Measurements from ENCODE around the gene SLC4A7. TPM values are rescaled to one million over a fixed set of nuclear protein-coding genes. Genes with fewer than 3 reads are reported as not detected.

The SLC4A7 gene
- total and polyA plus RNA-seq, 10 of the 15 experiments (the other 5 are each of a cell fraction or from before 2014, with no cell fraction given): 4.4 to 41.4 (median 18.3) TPM

DNA sequence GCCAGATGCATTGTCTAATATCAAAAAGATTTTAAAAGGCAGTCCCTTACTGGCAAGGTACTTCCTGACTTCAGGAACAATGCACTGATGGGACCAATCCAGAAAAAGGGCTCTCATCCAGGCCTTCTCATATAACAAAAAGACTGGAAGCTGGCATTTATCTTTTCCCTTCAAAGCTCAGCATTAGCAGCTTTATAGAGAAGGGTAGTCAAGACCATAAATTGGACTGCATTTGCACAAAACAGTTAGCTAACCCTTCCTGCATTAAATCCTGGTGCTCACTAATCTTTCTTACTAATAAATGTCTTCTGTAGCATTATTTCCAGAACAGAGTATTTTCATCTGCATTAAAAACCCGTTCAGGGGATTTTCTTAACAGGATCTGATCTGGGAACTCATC is 69.0 kb downstream of the SLC4A7 start:
- no peak for TF ChIP-seq STAT3 (IDR thresholded peaks at IDR 0.05; ENCODE audit: low read depth, low read length)
- TF ChIP-seq, protein P1, sequence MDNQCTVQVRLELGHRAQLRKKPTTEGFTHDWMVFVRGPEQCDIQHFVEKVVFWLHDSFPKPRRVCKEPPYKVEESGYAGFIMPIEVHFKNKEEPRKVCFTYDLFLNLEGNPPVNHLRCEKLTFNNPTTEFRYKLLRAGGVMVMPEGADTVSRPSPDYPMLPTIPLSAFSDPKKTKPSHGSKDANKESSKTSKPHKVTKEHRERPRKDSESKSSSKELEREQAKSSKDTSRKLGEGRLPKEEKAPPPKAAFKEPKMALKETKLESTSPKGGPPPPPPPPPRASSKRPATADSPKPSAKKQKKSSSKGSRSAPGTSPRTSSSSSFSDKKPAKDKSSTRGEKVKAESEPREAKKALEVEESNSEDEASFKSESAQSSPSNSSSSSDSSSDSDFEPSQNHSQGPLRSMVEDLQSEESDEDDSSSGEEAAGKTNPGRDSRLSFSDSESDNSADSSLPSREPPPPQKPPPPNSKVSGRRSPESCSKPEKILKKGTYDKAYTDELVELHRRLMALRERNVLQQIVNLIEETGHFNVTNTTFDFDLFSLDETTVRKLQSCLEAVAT (IDR thresholded peaks at IDR 0.05): no peak
- intact Hi-C loops (cut with micrococcal nuclease; ENCODE audit: unreplicated experiment): no loop called here
- RAD21 ChIA-PET (ENCODE audit: unreplicated experiment): no interaction called here
- CTCF ChIA-PET: interaction anchor here (1.2 to 1.6 kb wide), 2 partner anchors 11 to 13 kb away, joined by 3 to 5 read pairs; no protein-coding TSS in a partner anchor
- DNase-seq (ENCODE audit: low read depth, low spot score) (no peak), FAIRE-seq (no peak), ATAC-seq (no peak)
- WGBS (ENCODE audit: insufficient coverage, insufficient replicate concordance, low lambda C conversion rate, missing lambda C conversion rate): 100% methylated on average over 1 of the region's 1 CpG
- SMC1A ChIA-PET (ENCODE audit: uncharacterized antibody, unreplicated experiment): interaction anchor here (1.1 to 1.3 kb wide), 2 partner anchors 9 kb away, joined by 3 read pairs; no protein-coding TSS in a partner anchor
- Histone ChIP-seq H4K20me1 (ENCODE audit: control insufficient read depth, insufficient read depth) (no peaks in the 10 kb centered on the region), H3K9ac (ENCODE audit: control insufficient read depth, insufficient read depth, low read length) (no peak overlapping the region), H3K4me3 (no peak overlapping the region), H3K27me3 (replicated peaks in 1 of 2; ENCODE audit: control insufficient read depth in 2 of 2, insufficient read depth in 2 of 2, low read length in 1 of 2) (no peaks in the 10 kb centered on the region), H3K9me3 (replicated peaks; ENCODE audit: control insufficient read depth, insufficient read depth, low read length) (no peaks in the 10 kb centered on the region), H3K4me2 (ENCODE audit: control insufficient read depth, insufficient read depth) (no peak overlapping the region), H2AFZ (ENCODE audit: control insufficient read depth, low read depth, low read length) (no peak overlapping the region), H3K27ac (ENCODE audit: control insufficient read depth, insufficient read depth) (no peak overlapping the region), H3K36me3 (ENCODE audit: control insufficient read depth in 2 of 2, insufficient read depth in 2 of 2, low read length in 1 of 2) (peaks cover 0 to 2% of the 10 kb centered on the region in 2 experiments; a peak in 3 of 4 replicates), H3K4me1 (ENCODE audit: control insufficient read depth, insufficient read depth, low read length) (no peaks in the 10 kb centered on the region), H3K79me2 (ENCODE audit: control insufficient read depth, insufficient read depth, low read length) (no peaks in the 10 kb centered on the region)
- TSS peak; percentile 25 for BruUV-seq (replicated peaks)
- in situ Hi-C loops (cut with MboI): no loop called here
- POLR2A ChIA-PET: no interaction called here

DNA sequence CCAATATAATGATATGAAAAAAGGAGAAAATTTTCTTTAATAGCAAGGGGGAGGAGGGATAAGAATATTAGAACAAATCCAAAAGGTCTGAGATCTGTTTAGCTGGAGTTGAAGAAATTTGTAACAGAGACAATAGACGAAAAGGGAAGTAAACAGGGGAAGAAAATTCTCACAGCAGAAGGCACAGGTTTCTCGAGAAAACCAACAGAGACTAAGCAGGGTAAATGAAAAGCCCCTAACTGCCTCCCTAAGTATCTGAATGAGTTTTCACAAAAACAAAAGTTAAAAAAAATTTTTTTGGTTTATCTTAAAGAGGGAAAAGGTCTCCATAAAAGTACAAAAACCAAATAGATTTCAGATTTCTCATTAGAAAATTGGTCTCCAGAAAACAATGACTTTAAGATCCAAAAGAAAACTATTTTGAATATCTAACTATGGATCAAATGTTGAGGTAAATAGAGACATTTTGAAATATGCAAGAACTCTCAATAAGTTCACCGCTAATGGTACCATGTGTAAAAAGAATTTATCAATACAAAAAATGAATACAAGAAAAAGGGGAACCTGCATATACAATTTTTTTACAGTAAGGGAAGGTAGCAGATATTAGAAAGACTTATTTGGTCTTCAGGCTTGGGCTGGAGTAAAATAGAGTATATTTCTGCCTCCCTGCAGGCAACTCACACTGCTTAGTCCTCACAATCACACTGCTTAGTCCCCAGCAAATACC is 91.1 kb downstream of the SLC4A7 start:
- intact Hi-C loops (cut with micrococcal nuclease; ENCODE audit: unreplicated experiment) (no loop called here), in situ Hi-C loops (cut with MboI) (no loop called here)
- Histone ChIP-seq H3K9ac (ENCODE audit: control insufficient read depth, insufficient read depth, low read length) (no peak overlapping the region), H3K79me2 (ENCODE audit: control insufficient read depth, insufficient read depth, low read length) (no peaks in the 10 kb centered on the region), H3K4me1 (ENCODE audit: control insufficient read depth, insufficient read depth, low read length) (no peaks in the 10 kb centered on the region), H2AFZ (ENCODE audit: control insufficient read depth, low read depth, low read length) (no peak overlapping the region), H3K27me3 (replicated peaks in 1 of 2; ENCODE audit: control insufficient read depth in 2 of 2, insufficient read depth in 2 of 2, low read length in 1 of 2) (no peaks in the 10 kb centered on the region), H3K27ac (ENCODE audit: control insufficient read depth, insufficient read depth) (peak overlapping the region; percentile 50; the same call in 1 of the 2 replicates), H3K36me3 (ENCODE audit: control insufficient read depth in 2 of 2, insufficient read depth in 2 of 2, low read length in 1 of 2) (peaks cover 0 to 6% of the 10 kb centered on the region in 2 experiments; a peak in 1 of 4 replicates), H4K20me1 (ENCODE audit: control insufficient read depth, insufficient read depth) (no peaks in the 10 kb centered on the region), H3K4me2 (ENCODE audit: control insufficient read depth, insufficient read depth) (no peak overlapping the region), H3K4me3 (no peak overlapping the region), H3K9me3 (replicated peaks; ENCODE audit: control insufficient read depth, insufficient read depth, low read length) (no peaks in the 10 kb centered on the region)
- CTCF ChIA-PET: interaction anchor here (0.8 kb wide), 1 partner anchor 74 kb away, joined by 6 read pairs; no protein-coding TSS in a partner anchor
- FAIRE-seq (peak; percentile 31), DNase-seq (ENCODE audit: low read depth, low spot score) (peak; percentile 15), ATAC-seq (peak; percentile 87)
- POLR2A ChIA-PET: interaction anchor here (0.5 to 1.1 kb wide), 5 partner anchors 13 to 247 kb away, joined by 3 to 4 read pairs (median 3); no protein-coding TSS in a partner anchor
- 1% methylated on average over 3 of the region's 3 CpGs for WGBS (ENCODE audit: insufficient coverage, insufficient replicate concordance, low lambda C conversion rate, missing lambda C conversion rate)
- BruUV-seq (replicated peaks): no TSS peak
- RAD21 ChIA-PET (ENCODE audit: unreplicated experiment): interaction anchor here (0.6 to 1.4 kb wide), 6 partner anchors 35 to 287 kb away, joined by 3 to 12 read pairs (median 4); partner anchors contain the start of gene SLC4A7
- SMC1A ChIA-PET (ENCODE audit: uncharacterized antibody, unreplicated experiment): interaction anchor here (0.7 to 1.6 kb wide), 12 partner anchors 8 to 136 kb away, joined by 3 to 7 read pairs (median 4); no protein-coding TSS in a partner anchor
- TF ChIP-seq NFIC (IDR thresholded peaks at IDR 0.05; ENCODE audit: low read depth, low read length) (no peak), PAX8 (IDR thresholded peaks at IDR 0.05) (no peak), JUNB (IDR thresholded peaks at IDR 0.05) (peak; percentile 31; the same call in 1 of the 2 replicates), EP300 (IDR thresholded peaks at IDR 0.05; ENCODE audit: borderline replicate concordance in 1 of 2, control insufficient read depth in 1 of 2, low read depth in 2 of 2, low read length in 2 of 2) (peak; percentile 9 to 35; a peak in 1 of 4 replicates)
- TF ChIP-seq, protein P2, sequence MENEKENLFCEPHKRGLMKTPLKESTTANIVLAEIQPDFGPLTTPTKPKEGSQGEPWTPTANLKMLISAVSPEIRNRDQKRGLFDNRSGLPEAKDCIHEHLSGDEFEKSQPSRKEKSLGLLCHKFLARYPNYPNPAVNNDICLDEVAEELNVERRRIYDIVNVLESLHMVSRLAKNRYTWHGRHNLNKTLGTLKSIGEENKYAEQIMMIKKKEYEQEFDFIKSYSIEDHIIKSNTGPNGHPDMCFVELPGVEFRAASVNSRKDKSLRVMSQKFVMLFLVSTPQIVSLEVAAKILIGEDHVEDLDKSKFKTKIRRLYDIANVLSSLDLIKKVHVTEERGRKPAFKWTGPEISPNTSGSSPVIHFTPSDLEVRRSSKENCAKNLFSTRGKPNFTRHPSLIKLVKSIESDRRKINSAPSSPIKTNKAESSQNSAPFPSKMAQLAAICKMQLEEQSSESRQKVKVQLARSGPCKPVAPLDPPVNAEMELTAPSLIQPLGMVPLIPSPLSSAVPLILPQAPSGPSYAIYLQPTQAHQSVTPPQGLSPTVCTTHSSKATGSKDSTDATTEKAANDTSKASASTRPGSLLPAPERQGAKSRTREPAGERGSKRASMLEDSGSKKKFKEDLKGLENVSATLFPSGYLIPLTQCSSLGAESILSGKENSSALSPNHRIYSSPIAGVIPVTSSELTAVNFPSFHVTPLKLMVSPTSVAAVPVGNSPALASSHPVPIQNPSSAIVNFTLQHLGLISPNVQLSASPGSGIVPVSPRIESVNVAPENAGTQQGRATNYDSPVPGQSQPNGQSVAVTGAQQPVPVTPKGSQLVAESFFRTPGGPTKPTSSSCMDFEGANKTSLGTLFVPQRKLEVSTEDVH (IDR thresholded peaks at IDR 0.05; ENCODE audit: low read depth, partially characterized antibody): no peak
- TF ChIP-seq, protein P3, sequence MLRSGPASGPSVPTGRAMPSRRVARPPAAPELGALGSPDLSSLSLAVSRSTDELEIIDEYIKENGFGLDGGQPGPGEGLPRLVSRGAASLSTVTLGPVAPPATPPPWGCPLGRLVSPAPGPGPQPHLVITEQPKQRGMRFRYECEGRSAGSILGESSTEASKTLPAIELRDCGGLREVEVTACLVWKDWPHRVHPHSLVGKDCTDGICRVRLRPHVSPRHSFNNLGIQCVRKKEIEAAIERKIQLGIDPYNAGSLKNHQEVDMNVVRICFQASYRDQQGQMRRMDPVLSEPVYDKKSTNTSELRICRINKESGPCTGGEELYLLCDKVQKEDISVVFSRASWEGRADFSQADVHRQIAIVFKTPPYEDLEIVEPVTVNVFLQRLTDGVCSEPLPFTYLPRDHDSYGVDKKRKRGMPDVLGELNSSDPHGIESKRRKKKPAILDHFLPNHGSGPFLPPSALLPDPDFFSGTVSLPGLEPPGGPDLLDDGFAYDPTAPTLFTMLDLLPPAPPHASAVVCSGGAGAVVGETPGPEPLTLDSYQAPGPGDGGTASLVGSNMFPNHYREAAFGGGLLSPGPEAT (IDR thresholded peaks at IDR 0.05; ENCODE audit: low read depth): peak; percentile 82

All from GM12878 (cell line).